GM19043 (cell line): ENCODE data around the gene GRID2IP.

ENCODE experiments used
- ATAC-seq: cut with Tn5 transposase; IDR thresholded peaks from one replicate; pipeline ENCODE4 v1.9.1; 2021; ENCODE audit warnings: low read depth; ENCODE audit not compliant: unreplicated experiment

GRID2IP gene

DNA sequence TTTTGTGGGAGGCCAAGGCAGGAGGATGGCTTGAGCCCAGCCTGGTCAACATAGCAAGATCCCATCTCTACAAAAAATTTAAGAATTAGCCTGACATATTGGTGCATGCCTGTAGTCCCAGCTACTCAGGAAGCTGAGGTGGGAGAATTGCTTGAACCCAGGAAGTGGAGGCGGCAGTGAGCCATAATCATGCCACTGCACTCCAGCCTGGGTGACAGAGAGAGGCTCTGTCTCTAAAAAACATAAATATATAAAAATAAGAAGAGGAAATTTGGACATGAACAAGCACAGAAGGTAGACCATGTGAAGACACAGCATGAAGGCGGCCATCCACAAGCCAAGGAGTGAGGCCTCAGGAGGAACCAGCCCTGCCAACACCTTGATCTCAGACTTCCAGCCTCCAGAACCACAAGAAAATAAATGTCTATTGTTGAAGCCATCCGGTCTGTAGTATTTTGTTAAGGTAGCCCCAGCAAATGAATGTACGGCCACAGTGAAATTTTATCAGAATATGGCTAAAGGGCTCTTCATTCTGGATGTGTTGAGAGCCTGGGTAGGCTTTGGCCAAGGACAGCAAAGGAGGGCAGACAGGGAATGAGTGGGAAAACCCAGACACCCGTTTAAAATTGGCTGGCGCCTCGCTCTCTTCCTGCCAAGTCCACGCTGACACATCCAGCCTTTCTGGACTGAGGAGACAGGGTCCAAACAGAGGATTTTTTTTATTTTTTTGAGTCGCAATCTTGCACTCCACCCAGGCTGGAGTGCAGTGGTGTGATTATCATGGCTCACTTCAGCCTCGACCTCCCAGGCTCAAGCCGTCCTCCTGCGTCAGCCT lies 12.9 kb upstream of the GRID2IP start:
- no peak for ATAC-seq

- ATAC-seq: no peak
Measured at GRCh38 chr7:6562106-6562505, 10.8 kb upstream of the GRID2IP start.

DNA sequence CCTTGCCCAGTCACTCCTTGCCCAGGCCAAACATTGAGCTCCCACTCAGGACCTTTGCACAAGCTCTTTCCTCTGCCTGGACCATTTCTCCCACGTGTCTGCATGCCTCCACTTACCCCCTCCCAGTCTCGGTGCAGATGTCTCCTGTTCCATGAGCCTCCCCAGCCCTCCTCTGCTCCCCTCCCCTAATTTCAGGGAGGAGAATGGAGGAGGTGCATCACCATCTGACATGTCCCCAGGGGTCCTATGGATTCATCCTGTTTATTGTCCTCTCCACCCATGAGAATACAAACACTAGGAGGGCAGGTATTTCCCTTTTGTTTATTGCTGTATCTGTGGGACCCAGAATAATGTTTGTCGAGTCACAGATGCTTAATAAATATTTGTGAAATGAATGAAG lies 8.6 kb upstream of the GRID2IP start:
- ATAC-seq: no peak

- no peak for ATAC-seq
Measured at GRCh38 chr7:6558837-6559236, 7.6 kb upstream of the GRID2IP start.

- ATAC-seq: no peak
Measured at GRCh38 chr7:6556196-6556595, 4.9 kb upstream of the GRID2IP start.

GRCh38 chr7:6554848-6555247 lies 3.6 kb upstream of the GRID2IP start:
- no peak for ATAC-seq

DNA sequence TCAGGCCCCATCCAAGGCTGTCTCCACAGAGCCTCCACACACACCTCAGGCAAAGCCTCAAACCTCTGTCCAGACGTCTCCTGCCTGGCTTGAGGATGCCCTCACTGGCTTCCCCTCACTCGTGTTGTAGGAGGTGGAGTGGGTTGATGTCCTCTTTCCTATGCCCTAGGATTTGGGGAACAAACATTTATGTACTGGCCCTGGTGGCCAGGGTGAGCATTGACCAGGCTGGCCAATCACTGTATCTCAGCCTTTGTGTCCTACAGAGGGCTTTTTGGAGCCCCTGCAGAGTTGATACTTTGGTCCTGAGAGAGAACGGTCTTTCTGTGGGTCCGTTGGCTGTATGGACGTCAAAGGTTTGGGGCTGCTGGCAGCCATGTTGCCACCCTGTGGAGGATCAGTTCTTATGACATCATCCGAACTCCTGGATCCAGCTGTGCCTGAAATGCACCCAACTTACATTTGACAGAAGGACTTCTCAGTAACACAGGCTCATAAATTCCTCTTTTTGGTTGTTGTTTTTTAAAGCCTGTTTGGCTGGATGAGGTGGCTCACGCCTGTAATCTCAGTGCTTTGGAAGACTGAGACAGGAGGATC lies 2.3 kb upstream of the GRID2IP start:
- ATAC-seq: no peak

- ATAC-seq: no peak
Measured at GRCh38 chr7:6547400-6547799, 3.9 kb downstream of the GRID2IP start.

DNA sequence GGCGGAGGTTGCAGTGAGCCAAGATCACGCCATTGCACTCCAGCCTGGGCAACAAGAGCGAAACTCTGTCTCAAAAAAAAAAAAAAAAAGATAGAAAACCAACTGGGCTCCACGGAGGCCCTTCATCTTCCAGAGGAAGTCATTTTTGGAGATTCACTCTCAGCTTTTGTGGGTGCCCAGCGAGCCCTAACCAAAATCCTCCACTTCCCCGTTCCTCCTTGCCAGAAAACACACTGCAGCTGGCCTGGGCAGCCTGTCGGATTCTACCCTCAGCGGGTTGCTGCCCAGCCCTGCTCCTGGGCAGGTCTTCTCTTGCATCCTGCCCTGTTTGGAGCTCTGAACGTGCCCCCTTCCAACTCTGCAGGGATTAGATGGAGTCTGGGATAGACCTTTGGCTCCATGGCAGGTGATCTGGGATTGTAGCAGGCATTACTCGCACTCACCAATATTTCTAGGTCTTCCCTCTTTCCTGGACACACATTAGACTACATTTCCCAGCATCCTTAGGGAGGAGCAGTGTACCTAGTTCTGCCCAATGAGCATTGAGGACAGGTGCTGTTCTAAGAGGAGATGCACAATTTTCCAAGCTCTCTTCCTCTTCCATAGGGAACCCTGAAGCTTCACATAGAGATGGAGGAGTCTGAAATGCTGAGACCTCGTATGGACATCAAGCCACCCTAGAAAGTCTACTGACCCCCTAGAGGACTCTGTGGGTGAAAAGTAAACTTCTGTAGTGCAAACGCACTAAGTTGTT lies 4.6 kb downstream of the GRID2IP start:
- no peak for ATAC-seq

DNA sequence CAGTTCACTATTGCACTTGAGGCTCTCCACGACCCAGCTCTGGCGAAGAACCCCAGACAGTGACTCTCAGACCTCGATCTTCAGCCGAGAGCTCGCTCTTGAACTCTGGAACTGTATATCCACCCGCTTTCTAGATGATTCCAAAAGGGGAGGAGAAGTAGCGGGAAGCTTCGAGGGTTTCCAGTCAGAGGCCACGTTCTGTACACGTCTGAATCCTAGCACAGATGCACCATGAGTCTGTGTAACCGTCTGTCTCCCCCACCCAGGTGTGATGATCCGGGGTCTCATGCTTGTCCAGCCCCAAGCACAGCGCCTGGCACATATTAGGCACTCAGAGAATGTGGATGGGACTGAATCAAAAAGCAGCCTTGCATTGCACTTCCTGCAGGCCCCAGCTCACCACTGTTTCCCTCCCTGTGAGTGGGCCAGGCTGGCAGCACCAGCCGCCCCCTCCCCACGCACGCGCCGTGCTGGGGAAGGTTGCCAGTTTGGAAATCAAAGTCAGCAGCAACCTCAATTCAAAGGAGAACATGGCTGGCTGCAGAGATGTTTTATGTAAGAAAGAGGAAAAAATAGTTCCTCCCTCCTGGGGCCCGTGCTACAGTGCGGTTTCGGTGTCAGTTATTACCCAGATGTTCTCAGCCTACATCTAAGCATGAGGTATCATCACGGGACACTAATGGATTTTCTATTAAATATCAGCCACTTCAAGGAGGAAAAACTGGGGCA lies 5.7 kb downstream of the GRID2IP start:
- ATAC-seq: no peak

GRCh38 chr7:6542368-6542767 lies 8.9 kb downstream of the GRID2IP start:
- no peak for ATAC-seq

DNA sequence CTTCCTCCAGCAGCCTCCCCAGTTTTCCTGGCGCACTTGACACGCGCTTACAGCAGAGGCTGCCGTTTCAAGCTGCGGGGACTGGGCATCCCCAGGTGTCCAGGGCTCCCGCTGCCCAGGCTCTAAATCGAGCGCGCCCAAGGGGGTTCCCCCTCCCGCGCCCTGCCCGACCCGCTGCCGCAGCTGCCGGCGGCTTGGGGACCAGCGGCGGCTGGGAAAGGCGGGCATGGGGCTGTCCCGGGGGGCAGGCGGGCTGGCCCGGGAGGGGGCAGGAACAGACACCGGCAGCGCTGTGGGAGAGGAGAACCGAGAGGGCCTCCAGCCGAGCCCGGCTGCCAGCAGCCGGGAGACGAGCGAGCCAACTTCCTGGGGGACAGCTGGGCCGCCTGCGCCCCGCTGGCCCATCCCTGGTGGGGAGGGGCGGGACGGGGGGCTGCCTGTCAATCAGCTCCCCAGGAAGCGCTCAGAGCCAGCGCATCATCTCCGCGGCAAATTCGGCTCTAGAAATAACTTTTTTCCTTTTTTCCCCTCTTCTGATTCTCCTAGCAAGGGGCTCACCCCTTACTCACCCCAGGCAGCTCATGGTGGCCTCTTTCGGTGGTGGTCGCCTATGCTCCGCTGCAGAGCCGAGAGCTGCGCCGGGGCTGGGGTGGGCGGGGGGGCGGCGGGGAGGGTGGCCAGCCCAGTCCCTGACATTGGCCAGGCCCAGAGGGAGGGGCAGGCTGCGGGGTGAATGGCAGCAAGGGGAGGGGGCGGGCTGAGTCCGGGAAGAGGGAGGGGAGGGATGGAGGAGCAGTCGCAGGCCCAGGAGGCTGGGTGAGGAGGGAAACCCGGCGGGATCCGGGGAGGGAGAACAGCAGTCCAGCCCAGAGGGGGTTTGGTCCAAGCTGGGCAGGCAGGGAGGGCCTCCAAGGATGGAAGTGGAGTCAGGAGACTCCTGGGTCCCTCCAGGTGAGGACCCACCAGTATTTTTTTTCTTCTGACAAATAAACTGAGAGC lies 14.7 kb downstream of the GRID2IP start:
- ATAC-seq: no peak

DNA sequence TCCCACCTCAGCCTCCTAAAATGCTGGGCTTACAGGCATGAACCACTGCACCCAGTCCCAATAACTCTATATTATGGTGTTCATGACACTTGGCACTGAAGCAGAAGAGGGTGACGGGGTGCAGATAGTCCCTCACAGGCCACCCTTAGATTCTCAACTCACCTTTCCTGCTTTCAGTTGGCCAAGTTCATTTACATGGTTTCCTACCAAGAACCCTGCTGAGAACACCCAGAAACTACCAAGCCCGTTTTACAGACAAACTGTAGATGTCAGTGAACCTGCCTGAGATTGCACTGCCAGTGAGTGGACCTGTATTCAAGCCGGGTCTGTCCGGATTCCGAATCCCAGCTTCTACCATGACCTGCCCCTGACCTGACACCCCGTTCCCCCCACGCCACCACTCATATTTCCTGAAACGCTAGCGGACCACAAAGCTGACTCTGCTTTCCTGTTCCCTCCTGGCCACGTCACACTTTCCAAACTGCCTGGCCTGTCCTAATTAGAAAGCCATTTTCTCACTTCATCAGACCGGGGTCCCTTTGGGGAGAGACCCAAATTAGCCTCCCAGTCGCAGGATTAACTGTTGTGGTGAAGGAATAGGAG lies 17.3 kb downstream of the GRID2IP start:
- no peak for ATAC-seq

GRCh38 chr7:6532516-6532915 lies 18.7 kb downstream of the GRID2IP start:
- no peak for ATAC-seq

DNA sequence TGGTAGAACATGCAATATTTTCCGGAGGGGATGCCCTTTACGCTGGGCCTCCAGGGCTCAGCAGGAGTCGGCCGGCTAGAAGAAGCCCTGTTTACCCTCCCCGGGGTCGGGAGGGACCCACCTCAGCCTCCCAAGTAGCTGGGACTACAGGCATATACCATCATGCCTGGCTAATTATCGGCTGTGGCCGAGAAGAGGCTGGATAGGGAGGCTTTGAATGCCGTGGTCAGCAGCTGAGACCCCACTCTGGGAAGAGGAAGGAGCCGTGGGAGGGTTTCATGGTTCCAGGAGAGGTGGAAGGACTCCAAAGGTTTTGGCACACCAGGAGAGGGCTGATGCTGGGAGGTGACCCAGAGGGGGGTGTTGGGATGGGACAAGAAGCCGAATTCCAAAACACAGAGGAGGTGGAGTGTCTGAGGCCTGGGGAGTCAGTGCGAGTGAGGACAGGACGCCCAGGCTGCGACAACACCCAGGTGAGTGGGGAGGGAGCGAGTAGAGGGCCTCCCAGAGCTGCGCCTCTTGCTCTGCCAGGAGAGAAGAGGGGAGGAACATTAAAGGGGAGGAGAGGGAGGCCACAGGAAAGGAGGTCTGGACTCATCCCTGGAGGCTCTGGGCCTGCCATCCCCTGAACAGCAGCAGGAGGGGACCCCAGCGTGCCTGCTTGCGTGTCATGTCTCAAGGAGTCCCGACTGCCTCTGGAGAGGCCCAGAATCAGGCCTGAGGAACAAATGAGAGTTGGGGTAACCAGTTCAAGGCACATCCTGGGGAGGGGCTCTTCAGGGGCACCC lies 19.6 kb downstream of the GRID2IP start:
- ATAC-seq: no peak

DNA sequence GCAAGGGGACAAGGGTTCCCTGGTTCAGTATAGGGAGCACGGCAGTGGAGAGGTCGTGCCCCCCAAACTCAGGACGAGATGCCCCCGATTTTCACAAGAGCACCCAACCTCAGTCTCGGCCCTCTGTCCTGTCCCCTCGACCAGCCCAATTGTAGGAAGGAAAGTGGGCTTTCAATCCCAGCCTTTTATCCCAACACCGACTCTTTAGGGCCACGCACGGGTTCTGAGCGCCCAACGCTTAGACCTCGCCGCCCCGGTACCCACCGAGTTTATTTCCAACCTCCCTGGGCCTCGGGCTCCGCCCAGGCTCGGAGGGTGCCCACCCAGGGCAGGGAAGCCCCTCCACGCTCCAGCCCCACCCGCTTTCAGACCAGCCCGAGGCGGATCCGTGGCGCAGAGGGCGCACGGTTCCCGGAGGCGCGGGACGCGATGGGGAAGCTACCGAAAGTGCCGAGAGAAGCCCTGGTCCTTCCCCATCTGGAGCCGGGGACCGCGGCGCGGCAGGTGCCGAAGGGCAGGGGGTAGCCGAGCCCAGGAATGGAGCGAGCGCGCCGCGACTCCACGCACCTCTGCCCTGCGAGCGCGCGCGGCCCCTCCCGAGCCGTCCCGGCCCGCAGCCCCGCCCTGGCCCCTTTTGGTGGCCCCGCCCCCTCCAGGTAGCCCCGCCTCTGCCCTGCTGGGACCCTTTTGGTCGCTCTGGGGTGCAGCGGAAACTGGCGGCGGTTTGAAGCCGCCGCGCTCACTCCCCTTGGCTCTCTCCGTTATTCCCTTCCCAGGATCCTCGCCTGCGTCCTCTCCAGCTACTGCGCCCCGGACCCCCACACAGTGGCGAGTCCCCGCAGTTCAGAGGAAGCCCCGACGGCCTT lies 20.4 kb downstream of the GRID2IP start:
- ATAC-seq: peak; percentile 61

DNA sequence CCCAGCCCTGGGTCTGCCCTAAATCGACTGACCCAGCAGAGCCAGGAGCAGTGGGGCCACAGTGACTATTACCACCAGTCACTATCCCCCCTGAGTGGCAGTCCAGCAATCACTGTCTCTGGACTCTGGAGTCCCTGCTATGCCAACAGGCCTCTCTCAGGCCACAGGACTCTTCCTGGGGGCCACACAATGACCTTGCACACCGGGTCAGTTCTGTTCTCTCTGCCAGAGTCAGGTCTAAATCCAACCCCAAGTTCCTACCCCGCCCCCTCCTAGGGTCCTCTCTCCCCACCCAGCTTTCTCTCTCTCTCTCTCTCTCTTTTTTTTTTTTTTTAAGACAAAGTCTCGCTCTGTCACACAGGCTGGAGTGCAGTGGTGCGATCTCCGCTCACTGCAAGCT lies 21.6 kb downstream of the GRID2IP start:
- no peak for ATAC-seq
